Ramos (cell line): ENCODE data around the gene FUS.
"Not testable (repeated sequence)": the region's sequence is repeated elsewhere in the genome, so short reads cannot be mapped to it uniquely, and the experiment has no call there.

Experiments
- in situ Hi-C: fragments of 300-500 bp; cut with MboI; formaldehyde crosslinking; loops from one replicate; pipeline ENCODE4 v1.14.3; 2022; ENCODE audit warnings: low sequenced_read_pairs; ENCODE audit not compliant: unreplicated experiment

FUS gene

GRCh38 chr16:31183432-31184428, 3.8 kb downstream of the FUS start:
- in situ Hi-C loops: no loop called here

- in situ Hi-C loops: no loop called here
Measured at GRCh38 chr16:31184888-31185287, 4.9 kb downstream of the FUS start.

- in situ Hi-C loops: no loop called here
Measured at GRCh38 chr16:31185339-31185738, 5.4 kb downstream of the FUS start.

GRCh38 chr16:31186176-31186575, 6.2 kb downstream of the FUS start:
- in situ Hi-C loops: no loop called here

GRCh38 chr16:31186930-31187807, 7.2 kb downstream of the FUS start:
- in situ Hi-C loops: no loop called here

GRCh38 chr16:31187808-31188189, 7.9 kb downstream of the FUS start:
- in situ Hi-C loops: no loop called here

GRCh38 chr16:31188450-31189411, 8.8 kb downstream of the FUS start:
- in situ Hi-C loops: no loop called here

GRCh38 chr16:31189412-31189778, 9.5 kb downstream of the FUS start:
- in situ Hi-C loops: no loop called here

GRCh38 chr16:31190061-31190460, 10.1 kb downstream of the FUS start:
- in situ Hi-C loops: no loop called here

GRCh38 chr16:31190818-31191444, 11.0 kb downstream of the FUS start:
- in situ Hi-C loops: no loop called here

GRCh38 chr16:31191697-31192428, 11.9 kb downstream of the FUS start:
- in situ Hi-C loops: no loop called here

- in situ Hi-C loops: no loop called here
Measured at GRCh38 chr16:31192856-31193642, 13.1 kb downstream of the FUS start.

GRCh38 chr16:31193874-31194273, 13.9 kb downstream of the FUS start:
- in situ Hi-C loops: no loop called here

GRCh38 chr16:31194898-31195297, 15.0 kb downstream of the FUS start:
- in situ Hi-C loops: no loop called here

- in situ Hi-C loops: not testable (repeated sequence)
Measured at GRCh38 chr16:31195861-31196260, 15.9 kb downstream of the FUS start.

GRCh38 chr16:31196324-31197088, 16.6 kb downstream of the FUS start:
- in situ Hi-C loops: no loop called here

GRCh38 chr16:31198207-31198882, 18.4 kb downstream of the FUS start:
- in situ Hi-C loops: no loop called here
